Astrocyte (in vitro differentiated cells and primary cell): ENCODE measurements around the gene PRTG.

Source experiments
- EZH2 ChIP-seq: IDR thresholded peaks from 2 replicates; pipeline ENCODE4 v1.6.1; 2012; ENCODE audit warnings: mild to moderate bottlenecking, low read length, inconsistent platforms; ENCODE audit not compliant: insufficient read depth
- TF ChIP-seq, protein P1 (sequence below): IDR thresholded peaks from 2 replicates; pipeline ENCODE4 v1.5.1; 2011; ENCODE audit warnings: low read depth, mild to moderate bottlenecking, inconsistent platforms, low read length, moderate library complexity; ENCODE audit not compliant: insufficient read depth

DNA sequence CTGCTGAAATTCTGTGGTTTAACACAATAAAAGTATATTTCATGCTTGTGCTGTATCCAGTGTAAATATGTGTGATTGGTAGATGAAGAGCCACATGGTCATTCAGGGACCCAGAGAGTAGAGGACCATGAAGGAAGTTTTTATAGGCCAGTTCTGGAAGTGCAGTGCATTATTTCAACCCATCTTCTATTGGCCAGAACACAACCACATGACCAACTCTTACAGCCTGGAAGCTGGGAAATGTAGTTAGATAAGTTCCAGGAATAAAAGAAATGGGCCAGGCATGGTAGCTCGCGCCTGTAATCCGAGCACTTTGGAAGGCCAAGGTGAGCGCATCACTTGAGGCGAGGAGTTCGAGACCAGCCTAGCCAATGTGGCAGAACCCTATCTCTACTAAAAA is 21.4 kb upstream of the PRTG start:
- TF ChIP-seq, protein P1, sequence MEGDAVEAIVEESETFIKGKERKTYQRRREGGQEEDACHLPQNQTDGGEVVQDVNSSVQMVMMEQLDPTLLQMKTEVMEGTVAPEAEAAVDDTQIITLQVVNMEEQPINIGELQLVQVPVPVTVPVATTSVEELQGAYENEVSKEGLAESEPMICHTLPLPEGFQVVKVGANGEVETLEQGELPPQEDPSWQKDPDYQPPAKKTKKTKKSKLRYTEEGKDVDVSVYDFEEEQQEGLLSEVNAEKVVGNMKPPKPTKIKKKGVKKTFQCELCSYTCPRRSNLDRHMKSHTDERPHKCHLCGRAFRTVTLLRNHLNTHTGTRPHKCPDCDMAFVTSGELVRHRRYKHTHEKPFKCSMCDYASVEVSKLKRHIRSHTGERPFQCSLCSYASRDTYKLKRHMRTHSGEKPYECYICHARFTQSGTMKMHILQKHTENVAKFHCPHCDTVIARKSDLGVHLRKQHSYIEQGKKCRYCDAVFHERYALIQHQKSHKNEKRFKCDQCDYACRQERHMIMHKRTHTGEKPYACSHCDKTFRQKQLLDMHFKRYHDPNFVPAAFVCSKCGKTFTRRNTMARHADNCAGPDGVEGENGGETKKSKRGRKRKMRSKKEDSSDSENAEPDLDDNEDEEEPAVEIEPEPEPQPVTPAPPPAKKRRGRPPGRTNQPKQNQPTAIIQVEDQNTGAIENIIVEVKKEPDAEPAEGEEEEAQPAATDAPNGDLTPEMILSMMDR = no peak
- TF ChIP-seq EZH2 = no peak
